DMS53 treated with DMSO at 0.1 percent for 48 hours (cell line): ENCODE results near the gene TTLL8.

ENCODE experiments used
- DNase-seq: peaks from one replicate; lab custom pipeline; 2025; ENCODE audit not compliant: unreplicated experiment; lab: John Stamatoyannopoulos, UW

Gene TTLL8

DNA sequence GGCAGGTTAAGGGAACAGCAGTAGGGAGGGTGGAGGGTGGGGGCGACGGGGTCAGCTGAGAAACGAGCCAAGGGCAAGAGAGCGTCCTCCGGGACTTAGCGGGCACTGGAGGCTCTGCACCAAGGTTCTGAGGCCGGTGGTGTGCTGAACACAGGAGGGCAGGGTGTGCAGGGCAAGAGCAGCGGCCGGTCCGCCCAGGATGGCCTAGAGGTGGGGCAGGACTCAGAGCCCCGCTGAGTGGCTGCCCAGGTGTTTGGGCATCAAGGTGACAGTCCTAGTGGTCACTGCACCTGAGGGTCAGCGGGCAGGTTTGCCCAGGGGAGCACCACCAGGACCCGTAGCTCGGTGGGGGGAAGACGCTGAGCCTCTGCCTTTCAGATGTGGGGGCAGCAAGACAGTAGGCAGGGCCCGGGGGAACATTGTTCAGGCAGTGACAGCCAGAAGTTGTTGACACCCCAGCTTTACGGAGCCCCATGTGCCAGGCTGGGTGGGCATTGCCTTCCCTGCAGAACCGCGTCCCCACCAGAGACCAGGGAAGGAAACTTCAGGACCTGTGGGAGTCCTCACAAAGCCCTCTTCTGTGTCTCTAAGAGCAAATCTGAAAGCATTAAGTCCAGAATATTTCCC lies 4.5 kb upstream of the TTLL8 start:
- DNase-seq = no peak

GRCh38 chr22:50061824-50062355 lies 3.8 kb upstream of the TTLL8 start:
- no peak for DNase-seq

DNA sequence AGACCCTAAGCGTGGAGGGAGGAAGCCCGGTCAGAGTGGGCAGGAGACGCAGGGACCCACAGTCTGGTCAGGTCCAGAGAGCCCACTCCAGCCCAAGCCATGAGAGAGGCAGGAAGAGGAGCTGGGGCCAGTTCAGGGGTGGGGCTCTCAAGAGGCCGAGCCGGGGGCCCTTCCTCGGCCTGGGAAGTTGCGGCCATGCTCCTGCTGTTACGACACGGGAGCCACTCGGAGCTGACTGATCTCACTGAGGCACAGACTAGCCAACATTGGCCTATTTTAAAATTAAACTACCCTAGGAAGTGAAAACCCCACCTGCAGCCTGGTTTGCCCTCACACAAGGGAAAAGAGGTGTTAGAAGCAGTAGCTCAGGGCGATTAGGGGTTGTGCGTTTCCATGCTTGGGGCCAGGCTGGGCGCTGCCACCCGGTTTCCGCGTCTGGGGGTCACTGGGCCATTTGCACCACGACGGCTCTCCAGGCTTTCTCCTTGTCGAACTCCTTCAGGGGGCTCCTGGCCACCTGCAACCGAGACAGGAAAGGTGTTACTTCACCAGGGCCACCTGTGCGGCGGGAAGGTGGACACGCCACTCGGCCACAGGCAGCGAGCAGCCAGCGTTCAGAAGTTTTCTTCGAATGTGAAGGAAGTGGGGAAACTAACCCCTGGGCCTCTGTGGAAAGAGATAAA lies 3.2 kb upstream of the TTLL8 start:
- DNase-seq = no peak

DNA sequence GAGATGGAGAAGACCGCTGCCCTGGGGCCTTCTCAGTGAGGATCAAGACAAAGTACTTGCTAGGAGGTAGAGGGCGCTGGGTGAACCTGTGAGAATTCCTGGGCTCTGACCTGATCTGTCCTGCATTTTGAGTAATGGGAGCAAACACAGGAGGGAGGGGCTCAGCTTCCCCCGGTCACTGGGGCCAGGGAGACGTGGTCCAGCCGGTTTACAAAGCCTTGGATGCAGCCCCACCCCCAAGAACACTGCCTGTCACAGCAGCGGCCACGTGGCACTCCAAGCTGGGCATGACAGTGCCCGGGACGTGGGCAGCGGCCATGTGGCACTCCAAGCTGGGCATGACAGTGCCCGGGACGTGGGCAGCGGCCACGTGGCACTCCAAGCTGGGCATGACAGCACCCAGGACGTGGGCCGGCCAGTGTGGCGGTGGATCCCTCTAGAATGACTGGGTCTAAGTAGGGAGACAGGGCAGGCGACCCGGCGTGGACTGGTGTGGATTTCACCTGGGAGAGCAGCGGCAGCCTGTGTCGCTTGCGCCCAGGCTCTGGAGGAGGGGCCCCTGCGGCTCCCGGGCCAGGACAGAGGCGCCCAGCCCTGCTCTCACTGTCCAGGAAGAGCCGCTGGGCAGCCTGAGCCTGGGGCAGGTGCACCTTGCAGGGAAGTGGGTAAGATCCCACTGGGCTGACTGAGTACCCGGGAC lies 2.5 kb upstream of the TTLL8 start:
- no peak for DNase-seq

- DNase-seq = no peak
Measured at GRCh38 chr22:50059881-50060262, 1.8 kb upstream of the TTLL8 start.

GRCh38 chr22:50058906-50059880 lies 1.1 kb upstream of the TTLL8 start:
- no peak for DNase-seq

- no peak for DNase-seq
Measured at GRCh38 chr22:50057278-50058060, 629 bp downstream of the TTLL8 start.

DNA sequence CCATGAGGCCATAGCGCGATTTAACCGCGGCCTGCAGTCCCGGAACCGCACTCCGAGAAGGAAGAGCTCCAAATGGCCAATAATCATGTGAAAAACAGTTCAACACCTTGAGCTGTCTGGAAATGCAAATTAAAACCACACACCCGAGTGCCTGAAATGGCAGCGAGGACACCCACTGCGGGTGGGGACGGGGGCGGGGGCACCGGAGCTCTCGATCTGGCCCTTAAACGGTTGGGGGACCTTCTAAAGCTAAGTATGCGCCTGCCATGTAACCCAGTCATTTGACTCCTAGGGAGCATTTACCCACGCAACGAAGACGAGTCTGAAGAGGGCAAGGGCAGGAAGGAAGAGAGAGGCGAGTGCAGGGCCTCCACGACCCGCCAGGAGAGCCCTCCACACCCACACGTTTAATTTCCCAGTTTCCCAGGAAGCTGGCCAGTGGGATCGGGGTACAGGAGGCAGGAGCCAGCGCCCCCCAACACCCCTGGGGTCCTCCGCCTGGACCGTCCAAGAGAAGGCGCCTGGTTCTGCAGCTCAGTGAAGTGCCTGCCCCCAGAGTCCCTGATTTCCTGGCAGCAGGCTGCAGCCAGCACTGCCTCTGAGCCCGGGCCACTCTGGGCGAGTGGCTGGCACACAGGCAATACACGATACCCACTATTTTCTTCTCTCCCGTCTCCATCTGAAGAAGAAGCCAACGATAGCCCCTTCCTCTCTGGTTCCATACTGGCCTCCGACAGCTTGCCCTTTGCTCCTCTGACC lies 1.7 kb downstream of the TTLL8 start:
- DNase-seq = no peak

GRCh38 chr22:50053861-50054260 lies 4.2 kb downstream of the TTLL8 start:
- no peak for DNase-seq

- no peak for DNase-seq
Measured at GRCh38 chr22:50051930-50052329, 6.2 kb downstream of the TTLL8 start.

- DNase-seq = no peak
Measured at GRCh38 chr22:50049299-50050195, 8.6 kb downstream of the TTLL8 start.

DNA sequence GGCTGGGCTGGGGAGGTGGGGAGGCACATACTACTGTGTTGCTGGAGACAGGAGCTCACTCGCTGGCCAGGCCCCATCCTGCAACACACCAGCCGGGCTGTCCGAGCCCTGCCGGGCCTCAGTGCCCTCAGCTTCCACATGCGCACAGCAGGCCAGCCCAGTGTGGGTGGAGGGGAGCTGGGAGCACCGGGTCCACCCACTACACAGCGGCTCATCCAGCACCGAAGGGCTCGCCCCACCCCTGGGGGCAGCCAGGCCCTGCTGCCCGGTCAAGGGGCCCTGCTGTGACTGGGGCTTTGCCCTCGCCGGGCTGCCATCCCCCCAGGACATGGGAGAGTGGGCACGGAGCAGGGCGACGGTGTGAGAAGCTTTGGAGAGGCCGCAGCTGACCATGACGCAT lies 9.3 kb downstream of the TTLL8 start:
- DNase-seq = no peak

DNA sequence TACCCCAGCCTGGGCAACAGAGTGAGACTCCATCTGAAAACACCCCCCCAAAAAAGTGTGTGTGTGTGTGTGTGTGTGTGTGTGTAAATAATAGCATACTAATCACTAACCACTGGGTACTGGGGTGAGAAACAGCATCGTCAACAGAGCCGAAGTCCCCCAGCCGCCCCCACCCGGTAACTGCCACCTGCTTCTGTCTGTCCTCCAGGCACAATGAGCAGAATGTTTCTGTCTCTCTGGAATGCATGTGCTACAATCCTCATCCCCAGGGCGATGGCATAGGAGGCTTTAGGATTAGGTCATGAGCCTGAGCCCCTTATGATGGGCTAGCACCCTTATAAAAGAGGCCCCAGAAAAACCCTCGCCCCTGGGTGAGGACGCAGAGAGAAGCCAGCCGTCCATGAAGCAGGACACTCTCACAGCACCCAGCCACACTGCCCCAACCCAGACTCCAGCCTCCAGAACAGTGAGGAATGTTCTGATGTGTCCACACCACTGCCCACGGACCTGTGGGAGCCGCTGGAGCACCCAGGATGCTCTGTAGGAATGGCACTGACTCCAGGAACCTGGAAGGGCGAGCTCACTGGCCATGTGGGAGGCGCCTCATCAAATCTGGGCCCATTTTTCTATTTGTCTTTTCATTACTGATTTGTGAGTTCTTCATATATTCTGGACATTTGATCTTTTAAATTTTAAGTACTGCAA lies 9.9 kb downstream of the TTLL8 start:
- DNase-seq = no peak

DNA sequence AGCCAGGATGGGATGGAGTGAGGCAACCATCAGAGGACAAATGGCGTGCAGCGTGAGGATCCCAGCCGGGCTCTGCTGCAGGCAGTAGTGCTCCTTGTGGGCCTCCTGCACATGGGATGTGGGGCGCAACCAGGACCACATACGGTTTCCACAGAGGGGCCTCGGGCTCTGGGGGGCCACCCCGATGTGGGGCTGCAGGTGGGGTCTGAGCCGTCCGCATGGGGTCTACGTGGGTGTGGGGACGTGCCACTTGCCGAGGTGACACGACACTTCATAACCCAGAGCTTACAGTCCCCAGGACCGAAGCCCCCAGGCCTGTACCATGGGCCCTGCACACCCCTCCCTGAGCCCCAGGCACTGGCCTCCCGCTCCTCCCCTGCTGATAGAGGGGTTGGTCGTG lies 10.8 kb downstream of the TTLL8 start:
- no peak for DNase-seq

DNA sequence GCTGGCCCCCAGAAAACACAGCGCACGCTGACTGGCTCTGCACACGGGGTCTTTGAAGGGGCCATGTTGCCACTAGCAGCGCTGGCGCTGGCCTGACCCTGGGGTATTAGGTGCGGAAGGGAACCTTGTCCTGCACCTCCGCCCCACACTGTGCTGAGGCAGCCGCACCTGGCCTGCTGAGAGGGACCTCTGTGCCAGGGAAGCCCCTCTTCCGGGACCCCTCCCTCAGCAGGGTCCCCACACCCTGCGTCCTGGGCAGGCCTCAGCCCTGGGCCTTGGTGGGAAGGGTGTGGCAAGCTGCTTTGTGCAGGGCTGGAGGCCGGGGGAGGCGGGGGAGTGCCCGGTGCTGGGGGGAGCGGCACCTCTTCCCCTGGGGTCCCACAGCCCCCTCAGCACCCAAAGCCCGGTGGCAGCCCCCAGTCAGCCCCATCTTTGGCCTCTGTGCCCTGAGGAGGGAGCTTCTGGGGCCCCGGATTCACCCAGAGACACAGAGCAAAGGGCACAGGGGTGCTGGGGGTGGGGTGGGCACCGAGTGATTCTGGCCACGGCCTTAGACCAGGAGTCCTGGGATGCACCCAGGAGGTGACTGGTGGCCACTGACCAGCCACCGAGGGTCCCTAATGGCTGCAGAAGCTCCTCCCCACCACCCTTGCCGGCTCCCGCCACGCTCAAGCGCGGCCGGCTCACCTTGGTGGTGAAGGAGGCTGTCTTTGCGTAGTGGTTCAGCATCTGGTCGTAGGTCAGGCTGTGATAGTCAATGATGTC lies 11.4 kb downstream of the TTLL8 start:
- DNase-seq = no peak

DNA sequence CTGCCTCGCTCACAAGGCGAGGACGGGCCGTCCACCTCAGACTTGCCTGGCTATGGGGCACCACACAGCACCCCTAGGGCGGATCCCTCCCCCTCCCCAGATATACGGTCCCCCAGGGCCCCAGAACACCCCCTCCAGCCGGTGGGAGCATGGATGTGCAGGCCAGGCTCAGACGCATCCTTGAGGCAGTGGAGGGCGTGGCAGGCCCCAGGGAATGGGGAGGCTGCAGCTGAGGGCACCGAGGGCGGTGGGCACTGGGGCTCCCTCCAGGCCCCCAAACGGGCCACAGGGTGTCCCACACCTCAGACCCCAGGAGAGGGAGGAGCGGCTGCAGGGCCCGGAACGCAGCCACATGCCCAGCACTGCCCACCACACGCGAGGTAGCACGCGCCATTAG lies 12.1 kb downstream of the TTLL8 start:
- no peak for DNase-seq
